Stimulated activated CD4-positive, alpha-beta T cell treated with anti-CD3 and anti-CD28 coated beads, TNF-alpha, amount 100 ng/mL, for 24 hours (primary cell): Measurements from ENCODE around the gene UBTD2.

Source experiments
- DNase-seq, 3 experiments: peaks; one replicate each; pipeline ENCODE4 v3.0.0-alpha.2; 2020; ENCODE audit warnings: low read depth in 3 of 3

Gene UBTD2

DNA sequence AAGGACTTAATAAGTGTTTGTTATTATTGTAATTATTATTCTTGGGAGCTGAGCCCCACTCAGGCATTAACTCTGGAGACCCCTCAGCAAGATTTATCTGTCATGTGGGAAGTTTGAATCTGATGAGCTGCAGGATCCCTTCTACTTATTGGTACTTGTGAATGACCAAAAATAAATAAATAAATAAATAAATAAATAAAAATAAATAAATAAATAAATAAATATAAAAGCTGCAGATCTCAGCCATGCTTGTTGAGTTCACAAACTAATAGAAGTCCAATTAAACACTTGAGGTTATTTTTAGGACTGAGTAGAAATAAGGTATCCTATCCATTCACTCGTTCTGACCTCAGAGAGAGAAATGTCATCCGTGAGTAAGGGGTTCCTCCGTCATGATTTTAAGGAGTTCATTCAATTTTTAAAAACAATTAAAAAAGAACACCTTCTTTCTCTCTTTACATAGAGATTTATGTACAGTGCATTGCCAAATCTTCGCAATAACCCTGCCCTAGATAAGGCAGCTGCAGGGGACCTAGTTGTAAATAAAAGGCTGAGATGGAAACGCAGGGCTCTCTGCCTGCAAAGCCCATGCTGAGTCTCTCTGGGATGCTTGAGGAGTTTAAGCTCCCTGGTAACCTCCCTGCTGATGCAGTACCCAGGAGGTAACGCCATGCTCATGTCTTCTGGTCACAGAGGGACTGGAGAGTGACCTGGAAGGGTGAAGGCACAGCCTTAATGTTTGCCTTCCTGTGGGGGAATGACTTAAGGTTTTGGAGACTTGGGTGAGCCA, 88.4 kb downstream of the UBTD2 start:
- DNase-seq: no peak

GRCh38 chr5:172193872-172194271, 89.7 kb downstream of the UBTD2 start, which contains the start of gene EFCAB9:
EFCAB9 (plus strand) TSS chr5:172194172; CDS start chr5:172194173, 1 bp downstream.
- no peak for DNase-seq

- DNase-seq: no peak
Measured at GRCh38 chr5:172189693-172190296, 93.8 kb downstream of the UBTD2 start.

DNA sequence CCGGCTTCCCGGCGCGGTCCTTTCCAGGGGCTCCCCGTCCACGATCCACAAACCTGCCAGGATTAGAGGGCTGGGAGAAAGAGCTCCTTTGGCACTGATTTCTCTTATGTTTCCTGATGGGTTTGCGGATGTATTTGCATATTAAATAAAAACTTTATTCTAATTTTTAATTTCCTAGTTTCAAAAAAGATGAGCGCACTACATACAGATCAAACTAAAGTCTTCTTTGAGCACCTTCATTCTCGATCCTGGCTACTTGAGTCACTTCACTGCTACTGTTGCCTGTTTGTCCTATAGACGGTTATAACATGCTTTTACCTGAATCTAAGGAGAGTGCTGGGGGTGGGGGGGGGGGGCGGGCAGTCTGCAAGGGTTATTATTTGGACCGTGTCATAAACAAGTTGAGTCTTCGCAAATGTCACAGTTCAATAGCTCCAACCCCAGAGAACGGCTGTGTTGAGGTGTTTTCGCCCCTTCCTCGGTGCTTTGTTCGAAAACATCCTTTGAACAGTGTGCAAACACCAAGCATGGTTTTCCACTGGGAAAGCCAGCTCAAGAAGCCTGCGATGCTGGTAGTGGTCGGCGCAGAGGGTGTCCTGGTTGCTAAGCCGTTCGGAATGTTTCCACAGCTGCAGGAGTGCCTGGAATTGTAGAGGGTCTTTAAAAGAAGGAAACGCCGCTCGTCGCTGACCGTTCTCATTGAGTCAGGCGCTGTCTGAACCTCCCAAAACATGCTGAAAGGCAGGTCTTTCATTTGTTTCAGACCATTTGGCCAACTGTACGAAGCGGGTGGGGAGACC, 94.5 kb downstream of the UBTD2 start:
- no peak for DNase-seq

GRCh38 chr5:172188033-172188892, 95.3 kb downstream of the UBTD2 start, which contains the start of gene STK10:
STK10 (minus strand) TSS chr5:172188224; CDS start chr5:172188042, 182 bp downstream.
- DNase-seq: peak; percentile 75 to 90 (median 82)

DNA sequence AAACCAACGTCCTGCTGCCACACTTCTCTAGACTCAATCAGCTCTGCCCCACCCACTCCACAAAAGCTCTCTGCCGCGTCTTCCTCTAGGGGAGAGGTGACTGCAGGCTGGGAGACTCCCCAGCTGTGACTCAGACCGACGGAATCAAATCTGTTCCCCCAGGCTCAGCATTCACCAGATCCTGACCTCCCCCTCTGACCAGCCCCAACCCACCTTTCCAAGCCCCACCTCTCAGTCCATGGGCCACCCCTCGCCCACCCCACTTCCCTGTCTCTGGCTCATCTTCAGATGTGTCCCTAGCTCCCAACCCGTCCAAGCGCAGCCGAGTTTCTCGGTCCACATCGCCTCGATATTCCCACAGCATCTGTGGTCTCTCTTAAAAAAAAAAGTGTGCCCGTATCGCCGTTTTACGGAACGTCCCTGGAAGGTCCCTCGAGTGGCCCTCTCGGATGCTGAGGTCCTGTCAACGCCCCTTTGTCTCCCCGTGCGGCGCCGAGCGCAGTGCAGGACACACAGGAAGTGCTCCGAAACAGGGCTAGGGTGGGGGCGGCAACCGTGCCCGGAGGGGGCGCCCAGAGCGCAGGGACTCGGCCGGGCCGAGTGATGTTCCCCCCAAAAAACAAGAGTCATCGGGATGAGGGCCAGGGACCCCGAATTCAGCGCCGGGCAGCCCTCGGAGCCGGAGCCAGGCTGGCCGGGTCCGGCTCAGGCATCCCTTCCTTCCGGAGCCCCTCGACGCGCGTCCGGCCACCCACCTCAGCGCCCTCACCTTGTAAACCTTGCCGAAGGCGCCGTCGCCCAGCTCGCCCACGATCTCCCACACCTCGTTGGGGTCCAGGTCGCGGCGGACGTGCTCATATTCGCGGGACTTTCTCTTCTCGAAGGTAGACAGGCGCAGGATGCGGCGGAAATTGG, 96.2 kb downstream of the UBTD2 start:
- peak in 2 of 3 experiments; percentile 61 to 70 for DNase-seq

DNA sequence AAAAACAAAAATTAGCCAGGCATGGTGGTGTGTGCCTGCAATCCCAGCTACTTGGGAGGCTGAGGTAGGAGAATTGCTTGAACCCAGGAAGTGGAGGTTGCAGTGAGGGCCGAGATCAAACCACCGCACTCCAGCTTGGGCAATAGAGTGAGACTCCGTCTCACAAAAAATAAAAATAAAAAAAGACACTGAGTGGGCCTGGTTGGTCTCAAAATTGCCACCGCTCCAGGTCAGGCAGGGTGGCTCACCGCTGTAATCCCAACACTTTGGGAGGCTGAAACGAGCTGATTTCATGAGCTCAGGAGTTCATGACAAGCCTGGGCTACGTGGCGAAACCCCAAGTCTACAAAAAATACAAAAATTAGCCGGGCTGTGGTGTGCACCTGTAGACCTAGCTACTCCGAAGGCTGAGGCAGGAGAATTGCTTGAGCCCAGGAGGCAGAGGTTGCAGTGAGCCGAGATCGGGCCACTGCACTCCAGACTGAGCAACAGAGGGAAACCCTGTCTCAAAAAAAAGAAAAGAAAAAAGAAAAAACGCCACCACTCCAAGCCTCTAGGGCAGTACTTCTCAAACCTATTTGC, 97.4 kb downstream of the UBTD2 start:
- no peak for DNase-seq

DNA sequence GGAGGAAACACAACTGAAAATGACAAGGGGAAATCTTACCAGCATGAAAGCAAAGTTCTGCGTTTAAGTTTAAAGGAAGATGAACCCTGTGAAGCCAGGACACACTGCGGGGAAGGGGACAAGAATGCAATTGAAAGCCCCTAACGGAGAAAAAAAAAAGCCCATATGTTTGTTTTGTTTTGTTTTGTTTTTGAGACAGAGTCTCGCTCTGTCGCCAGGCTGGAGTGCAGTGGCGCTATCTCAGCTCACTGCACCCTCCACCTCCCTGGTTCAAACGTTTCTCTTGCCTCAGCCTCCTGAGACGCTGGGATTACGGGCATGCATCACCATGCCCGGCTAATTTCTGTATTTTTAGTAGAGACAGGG, 98.5 kb downstream of the UBTD2 start:
- DNase-seq: no peak

GRCh38 chr5:172183881-172184280, 99.7 kb downstream of the UBTD2 start:
- no peak for DNase-seq

- no peak for DNase-seq
Measured at GRCh38 chr5:172182291-172182690, 101.3 kb downstream of the UBTD2 start.

DNA sequence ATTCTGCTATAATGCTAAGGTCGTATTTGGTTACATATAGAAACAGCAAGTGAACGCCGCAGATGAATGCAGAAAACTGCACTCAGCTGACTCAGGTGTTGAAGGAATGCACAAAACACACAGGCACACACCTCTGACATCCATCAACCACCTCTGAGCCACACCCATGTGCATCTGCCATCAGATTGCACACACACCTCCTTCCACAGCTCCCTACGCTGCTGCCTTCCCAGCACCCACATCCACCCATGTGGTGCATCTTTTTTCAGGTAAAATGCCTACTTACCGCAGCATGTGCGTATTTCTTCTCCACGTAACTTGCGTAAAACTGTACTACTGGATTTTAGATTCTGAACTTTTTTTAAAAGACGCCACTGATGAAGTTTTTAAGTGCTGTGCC, 102.6 kb downstream of the UBTD2 start:
- DNase-seq: no peak

DNA sequence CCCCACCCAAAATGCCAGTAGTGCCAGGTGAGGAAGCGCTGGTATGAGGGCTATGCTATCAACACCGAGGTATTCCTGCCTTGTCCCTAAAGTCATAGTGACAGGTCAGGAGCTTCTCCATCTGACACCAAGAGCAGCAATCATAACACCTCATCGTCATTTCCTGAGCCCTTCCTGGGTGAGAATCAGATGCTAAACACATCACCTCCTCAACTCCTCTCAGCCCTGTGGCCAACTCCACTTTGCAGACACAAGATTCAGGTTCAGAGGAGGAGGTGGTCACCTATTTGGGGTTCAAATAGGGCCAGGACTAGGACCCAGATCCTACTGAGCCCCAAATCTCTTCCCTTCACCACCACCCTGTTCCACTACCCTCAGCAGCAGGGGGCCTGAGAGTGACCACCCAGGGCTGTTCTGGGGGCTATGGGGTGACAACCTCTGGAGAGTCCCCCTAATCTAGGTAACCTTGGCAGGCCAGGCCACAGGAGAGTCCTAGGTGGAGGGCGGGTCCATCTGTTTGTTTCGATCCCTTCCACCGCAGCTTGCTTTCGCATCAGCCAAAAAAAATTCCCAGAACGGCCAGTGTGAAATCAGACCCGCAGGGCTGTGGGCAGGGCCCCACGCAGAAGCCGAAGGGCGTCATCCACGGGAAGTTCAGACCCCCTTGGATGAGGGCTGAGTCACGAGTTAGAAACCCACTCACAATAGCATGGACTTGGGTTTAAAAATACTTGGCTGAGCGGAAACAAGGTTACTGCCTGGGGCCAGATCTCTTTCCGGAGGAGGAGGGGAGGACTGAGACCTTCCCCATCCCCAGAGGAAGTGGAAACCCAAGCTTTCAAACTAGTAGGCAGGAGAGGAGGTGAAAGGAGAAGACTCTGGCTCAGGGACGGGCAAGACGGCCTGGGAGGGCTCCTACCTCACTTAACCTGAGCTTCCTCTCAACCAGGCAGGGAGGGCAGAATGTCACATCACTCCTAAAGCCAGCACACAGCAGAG, 104.3 kb downstream of the UBTD2 start:
- DNase-seq: peak in 1 of 3 experiments; percentile 44

- no peak for DNase-seq
Measured at GRCh38 chr5:172178301-172178987, 105.1 kb downstream of the UBTD2 start.

DNA sequence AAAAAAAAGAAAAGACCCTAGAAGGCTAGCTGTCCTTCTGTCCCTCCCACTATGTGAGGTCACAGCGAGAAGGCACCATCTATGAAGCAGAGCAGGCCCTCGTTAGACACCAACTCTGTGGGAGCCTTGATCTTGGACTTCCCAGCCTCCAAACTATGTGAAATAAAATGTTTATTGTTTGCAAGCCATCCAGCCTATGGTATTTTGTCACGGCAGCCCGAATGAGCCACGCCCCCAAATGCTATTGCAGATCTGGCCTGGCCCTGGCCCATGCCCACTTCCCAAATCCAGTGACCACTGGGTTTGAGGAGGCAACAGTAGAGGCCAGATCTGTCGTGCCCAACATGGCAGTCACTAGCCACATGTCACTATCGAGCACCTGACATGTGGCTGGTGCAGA, 106.4 kb downstream of the UBTD2 start:
- DNase-seq: no peak

GRCh38 chr5:172175263-172175719, 108.3 kb downstream of the UBTD2 start:
- peak; percentile 79 to 92 (median 85) for DNase-seq

- peak in 2 of 3 experiments; percentile 66 to 84 for DNase-seq
Measured at GRCh38 chr5:172173564-172174153, 109.9 kb downstream of the UBTD2 start.

GRCh38 chr5:172172912-172173563, 110.5 kb downstream of the UBTD2 start:
- no peak for DNase-seq
